Fibroblast of mammary gland (primary cell): Measurements from ENCODE around the gene DPYSL4.

Experiments used
- DNase-seq: peaks from one replicate; pipeline ENCODE4 v3.0.0-alpha.2; 2010; ENCODE audit warnings: low read depth
- H3K4me3 ChIP-seq: 2 replicates; pipeline ENCODE4 v1.5.1; 2011; ENCODE audit warnings: low read depth, mild to moderate bottlenecking, low read length, moderate library complexity; ENCODE audit not compliant: control insufficient read depth
- TF ChIP-seq, protein P1 (sequence below): conservative IDR thresholded peaks from 2 replicates; pipeline ENCODE4 v1.5.1; 2011; ENCODE audit warnings: low read depth, low read length, inconsistent platforms; ENCODE audit not compliant: control insufficient read depth, insufficient read depth

DPYSL4 gene

DNA sequence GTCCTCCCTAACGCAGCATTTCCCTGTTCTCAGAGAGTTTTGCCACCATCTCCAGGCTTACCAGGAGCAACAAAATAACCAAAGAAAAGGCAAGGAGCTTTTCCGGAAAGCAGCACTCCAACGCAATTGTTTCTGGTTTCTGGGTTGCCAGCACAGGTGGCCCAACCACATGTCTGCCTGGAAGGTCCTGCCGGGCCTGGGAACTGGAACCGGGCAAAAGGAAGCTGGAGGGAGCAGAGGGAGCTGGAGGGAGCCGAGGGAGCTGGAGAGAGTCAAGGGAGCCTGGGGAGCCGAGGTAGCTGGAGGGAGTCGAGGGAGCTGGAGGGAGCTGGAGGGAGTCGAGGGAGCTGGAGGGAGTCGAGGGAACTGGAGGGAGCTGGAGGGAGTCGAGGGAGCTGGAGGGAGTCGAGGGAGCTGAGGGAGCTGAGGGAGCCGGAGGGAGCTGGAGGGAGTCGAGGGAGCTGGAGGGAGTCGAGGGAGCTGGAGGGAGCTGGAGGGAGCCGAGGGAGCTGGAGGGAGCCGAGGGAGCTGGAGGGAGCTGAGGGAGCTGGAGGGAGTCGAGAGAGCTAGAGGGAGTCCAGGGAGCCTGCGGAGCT is 66.4 kb downstream of the DPYSL4 start:
- H3K4me3 ChIP-seq, result no peak overlapping the region
- no peak for DNase-seq
- TF ChIP-seq, protein P1, sequence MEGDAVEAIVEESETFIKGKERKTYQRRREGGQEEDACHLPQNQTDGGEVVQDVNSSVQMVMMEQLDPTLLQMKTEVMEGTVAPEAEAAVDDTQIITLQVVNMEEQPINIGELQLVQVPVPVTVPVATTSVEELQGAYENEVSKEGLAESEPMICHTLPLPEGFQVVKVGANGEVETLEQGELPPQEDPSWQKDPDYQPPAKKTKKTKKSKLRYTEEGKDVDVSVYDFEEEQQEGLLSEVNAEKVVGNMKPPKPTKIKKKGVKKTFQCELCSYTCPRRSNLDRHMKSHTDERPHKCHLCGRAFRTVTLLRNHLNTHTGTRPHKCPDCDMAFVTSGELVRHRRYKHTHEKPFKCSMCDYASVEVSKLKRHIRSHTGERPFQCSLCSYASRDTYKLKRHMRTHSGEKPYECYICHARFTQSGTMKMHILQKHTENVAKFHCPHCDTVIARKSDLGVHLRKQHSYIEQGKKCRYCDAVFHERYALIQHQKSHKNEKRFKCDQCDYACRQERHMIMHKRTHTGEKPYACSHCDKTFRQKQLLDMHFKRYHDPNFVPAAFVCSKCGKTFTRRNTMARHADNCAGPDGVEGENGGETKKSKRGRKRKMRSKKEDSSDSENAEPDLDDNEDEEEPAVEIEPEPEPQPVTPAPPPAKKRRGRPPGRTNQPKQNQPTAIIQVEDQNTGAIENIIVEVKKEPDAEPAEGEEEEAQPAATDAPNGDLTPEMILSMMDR, result no peak

DNA sequence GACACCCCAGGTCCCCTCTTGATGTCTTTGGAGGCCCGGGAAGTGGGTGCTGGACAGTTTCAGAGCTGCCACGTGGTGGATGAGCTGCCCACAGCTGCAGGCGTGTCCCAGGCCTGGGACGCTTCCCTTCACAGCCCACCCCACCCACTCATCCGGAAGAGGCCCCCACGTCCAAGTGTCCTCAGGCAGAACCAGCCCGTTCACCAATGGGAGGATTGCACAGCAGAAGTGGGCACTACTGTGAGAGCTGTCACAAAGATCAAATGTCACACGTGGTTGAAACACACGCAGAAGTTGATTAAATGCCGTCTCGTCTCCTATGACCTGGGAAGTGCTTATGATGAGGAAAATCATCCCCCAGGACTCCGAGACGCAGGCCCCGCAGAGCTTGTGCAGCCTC is 68.1 kb downstream of the DPYSL4 start:
- no peak for DNase-seq
- H3K4me3 ChIP-seq, result no peak overlapping the region
- TF ChIP-seq, protein P1, result no peak
